OCI-M1 (cell line): ENCODE data around the gene TMLHE.
A peak's percentile ranks its signal among the peaks of the same experiment; 100 is the strongest.
"Not testable (repeated sequence)": the region's sequence is repeated elsewhere in the genome, so short reads cannot be mapped to it uniquely, and the experiment has no call there.

ENCODE experiments used
- DNase-seq: peaks from one replicate; lab custom pipeline; 2025; lab: John Stamatoyannopoulos, UW

TMLHE gene

GRCh38 chrX:155491421-155491820 is 121.3 kb downstream of the TMLHE start:
- not testable (repeated sequence) for DNase-seq

- not testable (repeated sequence) for DNase-seq
Observed at GRCh38 chrX:155477136-155477535, 135.6 kb downstream of the TMLHE start.

- DNase-seq = not testable (repeated sequence)
Observed at GRCh38 chrX:155466269-155466938, 146.3 kb downstream of the TMLHE start.

- DNase-seq = not testable (repeated sequence)
Observed at GRCh38 chrX:155460501-155460900, 152.3 kb downstream of the TMLHE start.

GRCh38 chrX:155458471-155458870 is 154.3 kb downstream of the TMLHE start, which contains the start of gene F8A3:
Gene F8A3 (minus strand): TSS chrX:155458620. CDS start chrX:155458600, 20 bp downstream.
- DNase-seq = not testable (repeated sequence)

- DNase-seq = not testable (repeated sequence)
Observed at GRCh38 chrX:155457761-155458447, 154.8 kb downstream of the TMLHE start.

- peak; percentile 0 for DNase-seq
Observed at GRCh38 chrX:155441097-155441496, 171.7 kb downstream of the TMLHE start.
